HG03175 (cell line): ENCODE data around the gene CALN1.
"Not testable (repeated sequence)": the region's sequence is repeated elsewhere in the genome, so short reads cannot be mapped to it uniquely, and the experiment has no call there.

ENCODE experiments used
- ATAC-seq: cut with Tn5 transposase; IDR thresholded peaks from one replicate; pipeline ENCODE4 v1.9.1; 2021; ENCODE audit warnings: mild to moderate bottlenecking, moderate library complexity; ENCODE audit not compliant: unreplicated experiment

CALN1 gene

GRCh38 chr7:72412121-72412618 is at the start of gene CALN1:
Gene CALN1, minus strand, starts transcription at chr7:72412338.
- not testable (repeated sequence) for ATAC-seq

- ATAC-seq, result no peak
Measured at GRCh38 chr7:72453471-72453870, 41.3 kb upstream of the CALN1 start.

- no peak for ATAC-seq
Measured at GRCh38 chr7:72447465-72448204, 35.5 kb upstream of the CALN1 start.

GRCh38 chr7:72446591-72447462 is 34.7 kb upstream of the CALN1 start:
- no peak for ATAC-seq

- no peak for ATAC-seq
Measured at GRCh38 chr7:72446131-72446530, 34.0 kb upstream of the CALN1 start.

GRCh38 chr7:72445580-72445979 is 33.4 kb upstream of the CALN1 start:
- no peak for ATAC-seq

GRCh38 chr7:72445075-72445474 is 32.9 kb upstream of the CALN1 start:
- ATAC-seq, result no peak

GRCh38 chr7:72444026-72444776 is 32.1 kb upstream of the CALN1 start:
- ATAC-seq, result no peak

GRCh38 chr7:72441791-72442190 is 29.7 kb upstream of the CALN1 start:
- no peak for ATAC-seq

GRCh38 chr7:72438491-72438890 is 26.4 kb upstream of the CALN1 start:
- no peak for ATAC-seq

GRCh38 chr7:72437610-72438009 is 25.5 kb upstream of the CALN1 start:
- no peak for ATAC-seq

GRCh38 chr7:72437061-72437585 is 25.0 kb upstream of the CALN1 start:
- ATAC-seq, result no peak

- no peak for ATAC-seq
Measured at GRCh38 chr7:72435925-72436480, 23.9 kb upstream of the CALN1 start.

- ATAC-seq, result no peak
Measured at GRCh38 chr7:72435366-72435765, 23.2 kb upstream of the CALN1 start.

GRCh38 chr7:72430531-72430930 is 18.4 kb upstream of the CALN1 start:
- ATAC-seq, result no peak

GRCh38 chr7:72429316-72429715 is 17.2 kb upstream of the CALN1 start:
- no peak for ATAC-seq

GRCh38 chr7:72416846-72417245 is 4.7 kb upstream of the CALN1 start:
- no peak for ATAC-seq

- no peak for ATAC-seq
Measured at GRCh38 chr7:72415586-72415985, 3.4 kb upstream of the CALN1 start.

GRCh38 chr7:72413886-72414285 is 1.7 kb upstream of the CALN1 start:
- ATAC-seq, result no peak

- no peak for ATAC-seq
Measured at GRCh38 chr7:72413290-72413689, 1.2 kb upstream of the CALN1 start.

- ATAC-seq, result no peak
Measured at GRCh38 chr7:72411419-72411818, 719 bp downstream of the CALN1 start.
